Caco-2 (cell line): Measurements from ENCODE around the gene CTIF. TPM values are rescaled to one million over a fixed set of nuclear protein-coding genes. Genes with fewer than 3 reads are reported as not detected.

Experiments used
- BruUV-seq: library from RNA; stranded (reverse); fragments of 400-500 nt; replicated peaks from 2 replicates; lab custom pipeline; 2021; lab: Mats Ljungman, UMichigan
- CTCF ChIA-PET: fragments of 300-600 bp; sonication (Branson Sonifier 250); formaldehyde crosslinking; loops from one replicate; lab custom pipeline; 2022; ENCODE audit warnings: antibody characterized with exemption; lab: Charles Lee
- POLR2A ChIA-PET: fragments of 300-600 bp; sonication (Branson Sonifier 250); formaldehyde crosslinking; loops from one replicate; lab custom pipeline; 2022; ENCODE audit warnings: antibody characterized with exemption; lab: Charles Lee
- DNase-seq, 2 experiments: peaks; one replicate each; pipeline versions ENCODE4 v3.0.0 to v3.0.0-alpha.2; 2020 to 2022
- H3K27me3 ChIP-seq: replicated peaks from 2 replicates; pipeline ENCODE4 v1.6.0; 2011; ENCODE audit warnings: low read length; ENCODE audit not compliant: control insufficient read depth, insufficient read depth
- H3K36me3 ChIP-seq: 2 replicates; pipeline ENCODE4 v1.5.1; 2011; ENCODE audit warnings: low read length; ENCODE audit not compliant: control insufficient read depth, insufficient read depth
- H3K4me1 ChIP-seq: fragments of 250-450 bp; sonication (Bioruptor Pico); 2 replicates; pipeline ENCODE4 v1.5.1; 2020; ENCODE audit warnings: mild to moderate bottlenecking
- H3K4me3 ChIP-seq: 2 replicates; pipeline ENCODE4 v1.5.1; 2011; ENCODE audit warnings: low read depth, mild to moderate bottlenecking, control low read depth, low read length
- H3K9me3 ChIP-seq: fragments of 250-450 bp; sonication (Bioruptor Pico); 2 replicates; pipeline ENCODE4 v1.5.1; 2020; ENCODE audit warnings: mild to moderate bottlenecking, moderate library complexity
- H3K27ac Mint-ChIP-seq: one replicate; pipeline ENCODE4 v1.8.0; 2022; ENCODE audit warnings: mixed read lengths; ENCODE audit not compliant: unreplicated experiment
- H3K27me3 Mint-ChIP-seq: one replicate; pipeline ENCODE4 v1.8.0; 2022; ENCODE audit warnings: mixed read lengths; ENCODE audit not compliant: insufficient read depth, unreplicated experiment
- H3K36me3 Mint-ChIP-seq: one replicate; pipeline ENCODE4 v1.8.0; 2022; ENCODE audit warnings: mild to moderate bottlenecking, mixed read lengths; ENCODE audit not compliant: insufficient read depth, unreplicated experiment
- H3K4me1 Mint-ChIP-seq: one replicate; pipeline ENCODE4 v1.8.0; 2022; ENCODE audit warnings: low read depth, mixed read lengths; ENCODE audit not compliant: unreplicated experiment
- H3K4me3 Mint-ChIP-seq: one replicate; pipeline ENCODE4 v1.8.0; 2022; ENCODE audit warnings: mild to moderate bottlenecking, moderate library complexity, mixed read lengths; ENCODE audit not compliant: unreplicated experiment
- H3K9me3 Mint-ChIP-seq: one replicate; pipeline ENCODE4 v1.8.0; 2022; ENCODE audit warnings: mixed read lengths; ENCODE audit not compliant: unreplicated experiment
- CTCF ChIP-seq, 2 experiments: fragments of 200-600 bp in 1 of 2; IDR thresholded peaks; 1 replicate in 1 of 2; 2 replicates in 1 of 2; pipeline versions ENCODE4 v1.5.1 to v1.8.0; 2011 to 2022; ENCODE audit warnings: antibody characterized with exemption in 1 of 2, control low read depth in 1 of 2, inconsistent platforms in 1 of 2, low read depth in 1 of 2, low read length in 1 of 2, mild to moderate bottlenecking in 1 of 2, moderate library complexity in 1 of 2; ENCODE audit not compliant: insufficient read depth in 1 of 2, severe bottlenecking in 1 of 2, unreplicated experiment in 1 of 2
- intact Hi-C: fragments of 100-400 bp; cut with micrococcal nuclease; formaldehyde crosslinking; loops from one replicate; pipeline ENCODE4 v1.10.0; 2022; ENCODE audit not compliant: unreplicated experiment
- total RNA-seq: library from RNA; stranded (reverse); gene quantifications from 2 replicates; pipeline ENCODE4 v1.2.3, GENCODE V29; 2022

The CTIF gene
- total RNA-seq, 1 experiment from 2014 or later, result 19.9 TPM

DNA sequence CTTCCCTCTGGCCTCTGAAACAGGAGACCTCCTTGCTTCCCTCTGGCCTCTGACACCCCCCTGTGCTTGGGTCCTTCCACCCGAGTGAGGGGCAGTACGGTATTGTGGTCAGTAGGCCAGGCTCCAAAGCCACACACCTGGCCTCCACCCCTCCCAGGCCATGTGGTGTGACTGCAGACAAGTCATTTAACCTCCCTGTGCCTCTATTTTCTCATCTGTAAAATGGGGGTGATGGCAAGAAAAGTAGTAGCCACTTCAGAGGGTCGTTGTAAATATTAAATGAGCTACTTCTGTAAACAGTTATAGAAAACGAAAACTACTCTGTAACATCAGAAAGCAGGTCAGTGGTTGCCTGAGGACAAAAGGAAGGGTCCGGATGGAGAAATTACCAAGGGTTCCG, 337.8 kb downstream of the CTIF start:
- Mint-ChIP-seq H3K36me3 (no peaks in the 10 kb centered on the region), H3K27ac (no peak overlapping the region), H3K4me3 (no peak overlapping the region), H3K27me3 (no peaks in the 10 kb centered on the region), H3K4me1 (peaks cover 7% of the 10 kb centered on the region), H3K9me3 (no peaks in the 10 kb centered on the region)
- TF ChIP-seq CTCF (IDR thresholded peaks at IDR 0.05; ENCODE audit: insufficient read depth in 1 of 2, low read depth in 1 of 2, low read length in 1 of 2, severe bottlenecking in 1 of 2, unreplicated experiment in 1 of 2), result no peak
- Histone ChIP-seq H3K4me3 (no peak overlapping the region), H3K9me3 (no peaks in the 10 kb centered on the region), H3K27me3 (no peaks in the 10 kb centered on the region), H3K36me3 (no peaks in the 10 kb centered on the region), H3K4me1 (peaks cover 4% of the 10 kb centered on the region; the same call in 1 of the 2 replicates)
- intact Hi-C loops, result no loop called here
- DNase-seq, result no peak
- ChIA-PET POLR2A (no interaction called here), CTCF (interaction anchor here (0.6 kb wide), 1 partner anchor 17 kb away, joined by 3 read pairs; no protein-coding TSS in a partner anchor)
- BruUV-seq, result no TSS peak

DNA sequence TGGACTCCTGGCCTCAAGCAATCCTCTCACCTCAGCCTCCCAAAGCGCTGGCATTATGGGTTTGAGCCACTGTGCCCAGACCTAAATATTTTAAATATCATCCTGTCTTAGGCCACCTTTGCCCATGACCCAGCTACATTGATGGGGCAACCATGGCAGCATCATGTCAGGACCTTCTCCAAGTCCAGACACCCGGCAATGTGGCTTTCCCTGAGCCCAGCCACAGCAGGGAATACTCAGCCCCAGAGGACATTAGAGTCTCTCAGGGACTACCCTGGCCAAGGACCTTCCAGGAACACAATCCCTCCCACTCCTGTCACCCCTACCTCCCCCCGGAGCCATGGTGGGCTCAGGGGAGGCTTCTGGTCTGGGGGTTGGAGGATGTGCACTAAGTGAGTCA, 339.1 kb downstream of the CTIF start:
- Mint-ChIP-seq H3K27me3 (no peaks in the 10 kb centered on the region), H3K4me3 (no peak overlapping the region), H3K4me1 (peaks cover 11% of the 10 kb centered on the region), H3K9me3 (no peaks in the 10 kb centered on the region), H3K27ac (no peak overlapping the region), H3K36me3 (no peaks in the 10 kb centered on the region)
- ChIA-PET CTCF (no interaction called here), POLR2A (no interaction called here)
- DNase-seq, result no peak
- H3K4me1 ChIP-seq, result peaks cover 4% of the 10 kb centered on the region; the same call in 1 of the 2 replicates
- no peaks in the 10 kb centered on the region for H3K36me3 ChIP-seq
- intact Hi-C loops, result no loop called here
- TF ChIP-seq CTCF (IDR thresholded peaks at IDR 0.05; ENCODE audit: insufficient read depth in 1 of 2, low read depth in 1 of 2, low read length in 1 of 2, severe bottlenecking in 1 of 2, unreplicated experiment in 1 of 2), result no peak
- H3K9me3 ChIP-seq, result no peaks in the 10 kb centered on the region
- H3K4me3 ChIP-seq, result no peak overlapping the region
- H3K27me3 ChIP-seq, result no peaks in the 10 kb centered on the region
- BruUV-seq, result no TSS peak

DNA sequence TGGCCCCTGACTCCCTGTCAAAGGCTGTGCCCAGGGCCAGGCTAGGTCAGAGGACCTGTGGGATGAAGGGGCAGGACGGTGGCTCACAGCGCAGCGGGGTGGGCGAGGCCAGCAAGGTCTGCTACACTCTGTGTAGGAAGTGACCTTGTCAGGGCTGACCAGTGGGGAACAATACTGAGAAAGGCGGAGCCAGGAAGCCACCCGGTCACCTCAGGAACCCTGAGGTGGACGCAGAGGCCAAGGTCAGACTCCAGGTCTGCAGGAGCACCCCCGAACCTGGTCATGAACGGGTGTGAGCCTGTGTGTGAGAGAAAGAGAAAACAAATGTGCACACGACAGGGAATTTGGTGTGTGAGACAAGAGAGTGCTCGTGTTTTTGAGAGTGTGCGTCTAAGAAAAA, 339.6 kb downstream of the CTIF start:
- Histone ChIP-seq H3K9me3 (no peaks in the 10 kb centered on the region), H3K27me3 (no peaks in the 10 kb centered on the region), H3K4me3 (no peak overlapping the region), H3K4me1 (peaks cover 4% of the 10 kb centered on the region; the same call in 1 of the 2 replicates), H3K36me3 (no peaks in the 10 kb centered on the region)
- H3K36me3 Mint-ChIP-seq, result no peaks in the 10 kb centered on the region
- ChIA-PET POLR2A (no interaction called here), CTCF (no interaction called here)
- peak overlapping the region; percentile 56 for H3K27ac Mint-ChIP-seq
- DNase-seq, result no peak
- H3K4me1 Mint-ChIP-seq, result peaks cover 12% of the 10 kb centered on the region
- H3K9me3 Mint-ChIP-seq, result no peaks in the 10 kb centered on the region
- no peaks in the 10 kb centered on the region for H3K27me3 Mint-ChIP-seq
- no TSS peak for BruUV-seq
- peak overlapping the region; percentile 57 for H3K4me3 Mint-ChIP-seq
- intact Hi-C loops, result no loop called here
- TF ChIP-seq CTCF (IDR thresholded peaks at IDR 0.05; ENCODE audit: insufficient read depth in 1 of 2, low read depth in 1 of 2, low read length in 1 of 2, severe bottlenecking in 1 of 2, unreplicated experiment in 1 of 2), result no peak
